Retinal pigment epithelial cell (primary cell): ENCODE data around the gene HMCES.

ENCODE experiments used
- DNase-seq: peaks from one replicate; pipeline ENCODE4 v3.0.0-alpha.2; 2010; ENCODE audit warnings: low read depth
- H3K4me3 ChIP-seq: 2 replicates; pipeline ENCODE4 v1.5.1; 2011; ENCODE audit warnings: mild to moderate bottlenecking, low read length, control low read depth, moderate library complexity
- CTCF ChIP-seq: conservative IDR thresholded peaks from 2 replicates; pipeline ENCODE4 v1.5.1; 2011; ENCODE audit warnings: low read depth, low read length, control low read depth, inconsistent platforms

Gene HMCES

GRCh38 chr3:129268396-129268795, 10.3 kb upstream of the HMCES start:
- no peak for TF ChIP-seq CTCF
- no peak for DNase-seq
- no peak overlapping the region for H3K4me3 ChIP-seq

GRCh38 chr3:129271674-129272073, 7.0 kb upstream of the HMCES start:
- no peak overlapping the region for H3K4me3 ChIP-seq
- no peak for TF ChIP-seq CTCF

GRCh38 chr3:129276385-129276784, 2.3 kb upstream of the HMCES start:
- no peak for TF ChIP-seq CTCF
- no peak overlapping the region for H3K4me3 ChIP-seq
- DNase-seq: no peak

More at GRCh38 chr3:129271674-129272073, 7.0 kb upstream of the HMCES start:
- DNase-seq: no peak

- no peak for TF ChIP-seq CTCF
- DNase-seq: no peak
- no peak overlapping the region for H3K4me3 ChIP-seq
Measured at GRCh38 chr3:129277829-129278271, 820 bp upstream of the HMCES start.

GRCh38 chr3:129278966-129279906, 566 bp downstream of the HMCES start:
- no peak for DNase-seq
- peak overlapping the region; percentile 91 for H3K4me3 ChIP-seq
- no peak for TF ChIP-seq CTCF

- H3K4me3 ChIP-seq: peak overlapping the region; percentile 91
- DNase-seq: no peak
- no peak for TF ChIP-seq CTCF
Measured at GRCh38 chr3:129280183-129280582, 1.5 kb downstream of the HMCES start.

- DNase-seq: no peak
- H3K4me3 ChIP-seq: no peak overlapping the region
- TF ChIP-seq CTCF: no peak
Measured at GRCh38 chr3:129281726-129282125, 3.1 kb downstream of the HMCES start.
